ENCODE data around the gene TMEM130. TPM values are rescaled to one million over a fixed set of nuclear protein-coding genes. Genes with fewer than 3 reads are reported as not detected.
A peak's percentile ranks its signal among the peaks of the same experiment; 100 is the strongest.
"Not testable (repeated sequence)": the region's sequence is repeated elsewhere in the genome, so short reads cannot be mapped to it uniquely, and the experiment has no call there.

TMEM130 gene
- total RNA-seq, 1 experiment from 2014 or later: 18.1 TPM

DNA sequence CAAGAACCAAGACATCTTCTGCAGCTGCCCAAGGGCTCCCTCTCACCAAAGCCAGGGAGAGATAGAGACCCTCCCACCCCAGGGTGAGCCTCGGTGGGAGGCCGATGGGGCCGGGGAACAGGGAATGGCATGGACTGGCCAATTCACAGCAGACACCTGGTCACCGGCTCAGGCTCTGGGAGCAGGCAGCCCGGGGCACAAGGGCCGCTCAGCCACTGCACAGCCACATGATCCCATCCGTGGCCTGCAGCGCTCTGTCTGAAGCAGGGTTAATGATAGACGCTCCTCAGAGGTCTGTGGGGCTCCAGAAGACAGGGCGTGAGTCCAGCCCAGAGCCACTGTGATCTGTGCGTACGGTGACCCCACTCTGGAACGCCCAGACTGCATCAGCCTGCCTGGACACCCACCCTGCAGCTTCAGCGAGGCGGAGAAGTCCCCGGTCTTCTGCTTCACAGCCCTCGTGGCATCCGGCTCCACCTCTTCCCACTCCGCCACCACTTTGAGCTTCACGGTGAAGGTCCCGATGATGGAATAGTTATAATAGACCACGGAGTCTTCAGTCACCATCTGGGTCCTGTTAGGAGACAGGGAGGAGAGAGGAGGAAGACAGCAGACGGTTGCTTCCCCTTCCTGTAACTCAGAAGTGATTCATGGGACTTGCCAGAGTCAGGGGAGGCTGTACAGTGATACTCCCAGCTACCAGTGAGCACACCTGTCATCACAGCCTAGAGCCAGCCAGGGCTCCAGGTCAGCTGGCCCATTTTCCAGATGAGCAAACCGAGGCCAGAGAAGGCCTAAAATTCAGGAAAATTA is 14.0 kb downstream of the TMEM130 start:
- DNase-seq (ENCODE audit: low spot score): no peak
- in situ Hi-C loops (cut with HindIII; ENCODE audit: low sequenced_read_pairs): no loop called here

GRCh38 chr7:98852826-98853225 is 17.0 kb downstream of the TMEM130 start:
- no peak for DNase-seq (ENCODE audit: low spot score)
- in situ Hi-C loops (cut with HindIII; ENCODE audit: low sequenced_read_pairs): no loop called here

DNA sequence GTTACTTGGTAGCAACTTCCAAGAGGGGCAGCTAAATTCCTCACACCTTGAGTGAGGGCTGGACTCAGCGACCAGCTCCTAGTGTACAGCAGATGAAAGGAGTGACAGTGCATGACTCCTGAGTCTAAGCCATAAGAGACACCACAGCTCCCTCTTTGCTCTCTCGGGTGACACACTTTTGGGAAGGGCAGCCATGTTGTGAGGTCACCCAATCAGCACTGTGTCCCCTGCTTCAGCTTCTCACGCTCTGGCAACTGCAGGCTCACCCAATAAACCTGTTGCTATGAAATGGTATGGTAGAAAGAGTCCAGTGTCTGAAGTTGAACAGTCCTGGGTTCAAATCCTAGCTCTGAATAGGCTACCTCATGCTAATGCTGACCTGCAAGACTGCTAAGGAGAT is 20.9 kb downstream of the TMEM130 start:
- in situ Hi-C loops (cut with HindIII; ENCODE audit: low sequenced_read_pairs): no loop called here

GRCh38 chr7:98842552-98842951 is 27.3 kb downstream of the TMEM130 start:
- DNase-seq (ENCODE audit: low spot score); in situ Hi-C loops (cut with HindIII; ENCODE audit: low sequenced_read_pairs): not testable (repeated sequence)

More for the DNA sequence above, 20.9 kb downstream of the TMEM130 start:
- DNase-seq (ENCODE audit: low spot score): no peak

DNA sequence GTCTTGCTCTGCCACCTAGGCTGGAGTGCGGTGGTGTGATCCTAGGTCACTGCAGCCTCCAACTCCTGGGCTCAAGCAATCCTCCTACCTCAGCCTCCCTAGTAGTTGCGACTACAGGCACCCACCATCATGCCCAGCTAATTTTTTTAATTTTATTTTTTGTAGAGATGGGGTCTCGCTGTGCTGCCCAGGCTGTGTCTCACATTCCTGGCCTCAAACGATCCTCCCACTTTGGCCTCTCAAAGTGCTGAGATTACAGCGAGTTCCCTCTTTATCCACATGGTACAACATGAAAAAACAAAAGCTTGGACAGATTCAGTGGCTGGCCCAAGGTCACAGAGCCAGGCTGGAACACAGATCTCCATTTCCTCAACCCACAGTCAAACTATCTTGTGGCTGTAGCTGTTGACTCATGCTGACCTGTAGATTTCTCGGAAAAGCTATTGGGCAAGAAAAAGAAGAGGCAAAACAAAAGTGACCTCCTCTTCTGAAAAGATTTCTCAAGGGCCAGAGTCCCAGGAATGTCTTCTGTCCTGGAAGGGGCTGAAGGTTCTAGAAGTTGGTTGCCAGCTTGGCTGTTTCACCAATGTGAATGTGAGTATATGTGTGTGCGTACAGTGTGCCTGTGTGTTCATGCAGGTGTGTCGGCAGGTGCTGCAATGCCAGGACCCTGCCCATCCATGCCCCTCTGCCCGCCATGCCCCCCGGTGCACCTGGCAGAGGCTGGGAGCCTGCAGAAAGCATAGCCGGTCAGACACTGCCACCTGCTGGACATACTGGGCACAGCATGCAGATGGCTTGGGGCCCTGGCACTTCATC is 28.4 kb downstream of the TMEM130 start:
- in situ Hi-C loops (cut with HindIII; ENCODE audit: low sequenced_read_pairs): no loop called here
- DNase-seq (ENCODE audit: low spot score): peak; percentile 61

DNA sequence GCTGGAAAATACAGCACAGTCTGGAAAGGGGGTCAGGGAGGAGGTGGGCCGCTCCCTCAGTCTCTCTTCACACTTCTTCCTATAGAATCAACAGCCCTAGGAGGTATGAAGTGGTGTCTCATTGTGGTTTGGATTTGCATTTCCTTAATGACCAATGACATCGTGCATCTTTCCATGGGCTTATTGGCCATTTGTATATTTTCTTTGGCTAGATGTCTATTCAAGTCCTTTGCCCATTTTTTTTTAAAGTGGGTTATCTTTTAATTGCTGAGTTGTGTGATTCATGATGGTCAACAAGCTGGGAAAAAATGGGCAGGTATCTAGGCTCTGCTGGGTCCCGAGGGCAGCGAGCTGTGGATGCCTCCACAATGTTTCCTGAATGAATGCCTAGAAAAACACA is 29.1 kb downstream of the TMEM130 start:
- in situ Hi-C loops (cut with HindIII; ENCODE audit: low sequenced_read_pairs): no loop called here
- DNase-seq (ENCODE audit: low spot score): no peak

GRCh38 chr7:98840096-98840495 is 29.7 kb downstream of the TMEM130 start:
- in situ Hi-C loops (cut with HindIII; ENCODE audit: low sequenced_read_pairs): no loop called here
- DNase-seq (ENCODE audit: low spot score): no peak

DNA sequence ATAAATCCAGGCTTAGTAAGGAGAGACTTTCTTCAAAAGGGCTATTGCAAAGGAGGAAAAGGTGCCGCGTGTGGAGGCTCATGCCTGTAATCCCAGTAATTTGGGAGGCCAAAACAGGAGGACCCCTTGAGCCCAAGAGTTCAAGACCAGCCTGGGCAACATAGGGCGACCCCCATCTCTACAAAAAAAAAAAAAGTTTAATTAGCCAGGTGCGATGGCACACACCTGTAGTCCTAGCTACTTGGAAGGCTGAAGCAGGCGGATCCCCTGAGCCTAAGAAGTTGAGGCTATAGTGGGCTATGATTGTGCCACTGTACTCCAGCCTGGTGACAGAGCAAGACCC is 32.2 kb downstream of the TMEM130 start:
- in situ Hi-C loops (cut with HindIII; ENCODE audit: low sequenced_read_pairs): no loop called here
- DNase-seq (ENCODE audit: low spot score): no peak

DNA sequence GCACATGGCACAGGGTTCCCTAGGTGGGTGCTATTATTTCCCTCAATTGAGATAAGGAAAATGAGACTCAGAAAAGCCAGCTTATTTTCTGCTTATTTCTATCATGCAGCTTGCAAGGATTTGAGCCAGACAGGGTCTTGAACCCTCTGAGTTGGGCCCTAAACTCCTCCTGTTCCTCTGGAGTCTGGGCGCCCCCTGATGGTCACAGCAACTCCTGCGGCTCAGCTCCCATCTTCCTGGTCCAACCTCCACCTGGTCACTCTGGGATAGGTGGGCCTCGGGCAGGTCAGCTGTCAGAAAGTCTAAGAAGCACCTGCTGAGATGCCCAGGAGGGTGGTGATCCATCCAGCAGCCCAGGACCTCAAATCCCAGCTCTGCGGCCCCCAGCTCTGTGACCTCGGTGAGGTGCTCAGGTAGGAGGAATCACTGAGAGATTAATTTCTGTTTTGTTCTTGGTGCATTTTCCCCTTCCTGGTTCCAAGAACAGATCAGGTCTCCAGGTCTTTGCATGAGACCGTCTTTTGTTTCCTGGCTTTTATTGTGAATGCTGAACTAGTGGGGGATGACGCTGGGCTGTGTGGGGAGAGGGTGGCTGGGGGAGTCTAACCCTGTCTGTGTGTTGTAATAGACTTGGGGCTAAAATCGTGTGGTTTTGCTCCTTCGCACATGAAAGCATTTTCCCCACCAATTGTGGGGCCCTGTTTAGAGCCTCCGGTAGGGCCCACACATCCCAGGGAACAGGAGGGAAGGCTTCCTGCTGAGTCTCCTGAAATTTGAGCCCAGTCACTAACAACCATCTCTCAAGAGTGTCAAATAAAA is 32.8 kb downstream of the TMEM130 start:
- DNase-seq (ENCODE audit: low spot score): peak; percentile 16
- in situ Hi-C loops (cut with HindIII; ENCODE audit: low sequenced_read_pairs): no loop called here

- in situ Hi-C loops (cut with HindIII; ENCODE audit: low sequenced_read_pairs): no loop called here
- DNase-seq (ENCODE audit: low spot score): no peak
These were observed 34.9 kb downstream of the TMEM130 start for GRCh38 chr7:98834949-98835348.

- no peak for DNase-seq (ENCODE audit: low spot score)
- in situ Hi-C loops (cut with HindIII; ENCODE audit: low sequenced_read_pairs): no loop called here
These were observed 36.8 kb downstream of the TMEM130 start for GRCh38 chr7:98833022-98833421.

GRCh38 chr7:98831641-98832221 is 38.1 kb downstream of the TMEM130 start:
- DNase-seq (ENCODE audit: low spot score): no peak

GRCh38 chr7:98830972-98831548 is 38.8 kb downstream of the TMEM130 start:
- in situ Hi-C loops (cut with HindIII; ENCODE audit: low sequenced_read_pairs): no loop called here
- DNase-seq (ENCODE audit: low spot score): no peak

More at GRCh38 chr7:98831641-98832221, 38.1 kb downstream of the TMEM130 start:
- in situ Hi-C loops (cut with HindIII; ENCODE audit: low sequenced_read_pairs): no loop called here

DNA sequence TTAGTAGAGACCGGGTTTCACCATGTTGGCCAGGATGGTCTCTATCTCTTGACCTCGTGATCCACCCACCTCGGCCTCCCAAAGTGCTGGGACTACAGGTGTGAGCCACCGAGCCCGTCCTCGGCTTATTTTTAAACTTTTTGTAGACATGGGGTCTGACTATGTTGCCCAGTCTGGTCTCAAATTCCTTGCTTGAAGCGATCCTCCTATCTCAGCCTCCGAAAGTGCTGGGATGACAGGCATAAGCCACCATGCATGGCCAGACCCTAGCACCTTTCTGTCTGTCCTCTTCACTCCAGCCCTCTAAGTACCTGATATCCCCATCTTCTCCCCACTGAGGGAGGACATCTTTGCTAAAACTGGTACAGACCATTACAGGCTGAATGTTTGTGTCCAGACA is 41.4 kb downstream of the TMEM130 start:
- in situ Hi-C loops (cut with HindIII; ENCODE audit: low sequenced_read_pairs): no loop called here

GRCh38 chr7:98827258-98827657 is 42.6 kb downstream of the TMEM130 start:
- in situ Hi-C loops (cut with HindIII; ENCODE audit: low sequenced_read_pairs): no loop called here
- DNase-seq (ENCODE audit: low spot score): no peak

More for the DNA sequence above, 41.4 kb downstream of the TMEM130 start:
- no peak for DNase-seq (ENCODE audit: low spot score)

- in situ Hi-C loops (cut with HindIII; ENCODE audit: low sequenced_read_pairs): no loop called here
- peak; percentile 97 for DNase-seq (ENCODE audit: low spot score)
These were observed 43.0 kb downstream of the TMEM130 start for GRCh38 chr7:98826811-98827231.

DNA sequence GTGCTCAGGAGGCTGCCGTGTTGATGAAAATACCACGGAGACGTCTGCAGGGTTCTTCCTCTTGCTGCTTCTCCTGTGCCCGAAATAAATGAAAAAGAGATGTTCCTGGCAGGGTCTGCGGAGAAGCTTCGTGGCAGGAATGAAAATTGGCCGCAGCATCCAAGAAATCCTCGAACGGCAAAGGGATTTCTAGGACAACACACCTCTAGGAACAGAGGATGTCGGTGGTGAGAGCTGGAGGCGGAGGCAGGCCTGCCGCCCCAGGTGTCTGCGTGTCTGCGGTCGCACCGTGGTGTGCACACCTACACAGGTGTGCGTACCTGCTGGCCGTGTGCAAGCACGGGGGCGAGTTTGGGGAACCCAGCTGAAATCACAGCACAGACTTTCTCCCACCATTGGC is 43.4 kb downstream of the TMEM130 start:
- DNase-seq (ENCODE audit: low spot score): peak; percentile 95
- in situ Hi-C loops (cut with HindIII; ENCODE audit: low sequenced_read_pairs): no loop called here

- in situ Hi-C loops (cut with HindIII; ENCODE audit: low sequenced_read_pairs): no loop called here
- DNase-seq (ENCODE audit: low spot score): no peak
These were observed 46.6 kb downstream of the TMEM130 start for GRCh38 chr7:98823226-98823625.

DNA sequence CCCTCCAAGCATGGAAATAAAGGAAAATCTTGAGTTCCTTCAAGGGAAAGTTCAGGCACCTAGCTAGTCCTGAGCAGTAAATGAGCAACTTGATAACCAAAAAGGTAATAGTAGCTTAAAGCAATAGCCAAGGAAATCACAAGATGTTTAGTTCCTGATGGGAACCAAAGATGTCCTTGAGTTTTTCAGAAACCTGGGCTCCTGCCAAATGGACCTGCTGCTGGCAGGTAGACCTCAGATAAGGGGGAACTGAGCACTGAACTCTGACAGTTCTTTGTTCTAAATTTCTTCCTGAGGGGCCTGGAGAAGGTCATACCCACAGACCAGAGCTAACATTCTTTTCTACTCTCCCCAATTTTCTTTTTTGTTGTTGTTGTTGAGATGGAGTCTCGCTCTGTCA is 48.5 kb downstream of the TMEM130 start:
- DNase-seq (ENCODE audit: low spot score): no peak
- in situ Hi-C loops (cut with HindIII; ENCODE audit: low sequenced_read_pairs): no loop called here
